GM13976 (cell line): ENCODE measurements around the gene MRPL51.
"Not testable (repeated sequence)": the region's sequence is repeated elsewhere in the genome, so short reads cannot be mapped to it uniquely, and the experiment has no call there.

Experiments
- DNase-seq: peaks from one replicate; pipeline ENCODE4 v3.0.0; 2012; ENCODE audit warnings: low spot score
- CTCF ChIP-seq: IDR thresholded peaks from 2 replicates; pipeline ENCODE4 v1.5.1; 2012; ENCODE audit warnings: borderline replicate concordance, mild to moderate bottlenecking; ENCODE audit not compliant: insufficient read depth; ENCODE audit errors: extremely low read depth, missing control alignments, control extremely low read depth
- in situ Hi-C: fragments of 300-500 bp; cut with MboI; formaldehyde crosslinking; loops from one replicate; pipeline ENCODE4 v1.12.0; 2022; ENCODE audit warnings: low sequenced_read_pairs, mixed read lengths, inconsistent platforms; ENCODE audit not compliant: unreplicated experiment

The MRPL51 gene

GRCh38 chr12:6470375-6471163, 22.5 kb downstream of the MRPL51 start, which contains the start of gene VAMP1:
TSS of gene VAMP1 (minus strand) at chr12:6470677. CDS start at chr12:6470531, 146 bp downstream.
- no peak for TF ChIP-seq CTCF
- peak; percentile 97 for DNase-seq
- in situ Hi-C loops, result no loop called here

- no peak for DNase-seq
- TF ChIP-seq CTCF, result no peak
- in situ Hi-C loops, result no loop called here
Observed at GRCh38 chr12:6469609-6470374, 23.3 kb downstream of the MRPL51 start.

- in situ Hi-C loops, result no loop called here
- DNase-seq, result no peak
- TF ChIP-seq CTCF, result no peak
Observed at GRCh38 chr12:6469092-6469491, 24.0 kb downstream of the MRPL51 start.

- in situ Hi-C loops, result no loop called here
- DNase-seq, result no peak
- no peak for TF ChIP-seq CTCF
Observed at GRCh38 chr12:6468283-6468575, 24.8 kb downstream of the MRPL51 start.

- DNase-seq, in situ Hi-C loops: not testable (repeated sequence)
Observed at GRCh38 chr12:6467571-6468282, 25.3 kb downstream of the MRPL51 start.

- DNase-seq, in situ Hi-C loops: not testable (repeated sequence)
Observed at GRCh38 chr12:6466751-6467150, 26.3 kb downstream of the MRPL51 start.

- in situ Hi-C loops, result no loop called here
- no peak for TF ChIP-seq CTCF
- DNase-seq, result no peak
Observed at GRCh38 chr12:6466184-6466573, 26.9 kb downstream of the MRPL51 start.
